ENCODE data around the gene ADAM12.

DNA sequence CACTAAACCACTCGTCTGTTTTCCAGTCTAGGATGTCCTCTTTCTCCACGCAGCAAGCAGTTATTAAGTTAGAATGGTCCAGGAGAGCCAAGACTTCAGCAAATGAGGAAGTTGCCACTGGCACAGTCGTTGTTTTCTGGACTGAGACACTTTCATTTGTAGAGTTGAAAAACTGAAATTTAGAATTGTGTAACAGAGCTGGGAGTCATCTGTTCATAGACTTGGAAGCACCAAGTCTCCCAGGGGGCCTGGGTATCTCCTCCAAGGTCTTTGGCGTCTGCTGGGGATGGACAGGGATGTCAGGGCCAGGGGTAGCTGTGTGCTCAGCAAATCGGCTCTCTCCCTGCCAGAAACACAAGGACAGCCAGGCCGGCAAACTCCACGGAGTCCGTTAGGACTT lies 283.5 kb downstream of the ADAM12 start:
- TF ChIP-seq, protein P1, sequence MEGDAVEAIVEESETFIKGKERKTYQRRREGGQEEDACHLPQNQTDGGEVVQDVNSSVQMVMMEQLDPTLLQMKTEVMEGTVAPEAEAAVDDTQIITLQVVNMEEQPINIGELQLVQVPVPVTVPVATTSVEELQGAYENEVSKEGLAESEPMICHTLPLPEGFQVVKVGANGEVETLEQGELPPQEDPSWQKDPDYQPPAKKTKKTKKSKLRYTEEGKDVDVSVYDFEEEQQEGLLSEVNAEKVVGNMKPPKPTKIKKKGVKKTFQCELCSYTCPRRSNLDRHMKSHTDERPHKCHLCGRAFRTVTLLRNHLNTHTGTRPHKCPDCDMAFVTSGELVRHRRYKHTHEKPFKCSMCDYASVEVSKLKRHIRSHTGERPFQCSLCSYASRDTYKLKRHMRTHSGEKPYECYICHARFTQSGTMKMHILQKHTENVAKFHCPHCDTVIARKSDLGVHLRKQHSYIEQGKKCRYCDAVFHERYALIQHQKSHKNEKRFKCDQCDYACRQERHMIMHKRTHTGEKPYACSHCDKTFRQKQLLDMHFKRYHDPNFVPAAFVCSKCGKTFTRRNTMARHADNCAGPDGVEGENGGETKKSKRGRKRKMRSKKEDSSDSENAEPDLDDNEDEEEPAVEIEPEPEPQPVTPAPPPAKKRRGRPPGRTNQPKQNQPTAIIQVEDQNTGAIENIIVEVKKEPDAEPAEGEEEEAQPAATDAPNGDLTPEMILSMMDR (IDR thresholded peaks at IDR 0.05; ENCODE audit: low read depth, low read length, poor library complexity, severe bottlenecking), result no peak
- TF ChIP-seq EZH2phosphoT487 (IDR thresholded peaks at IDR 0.05; ENCODE audit: borderline replicate concordance, low read length), result no peak

Measured in DOHH2 (cell line).